Right lobe of liver (tissue), 4 donors: ENCODE measurements around the gene FAM120AOS.

Experiments used
- CTCF ChIP-seq, 4 donors: fragments of 200-600 bp in 3 of 4; fragments of 450-650 bp in 1 of 4; IDR thresholded peaks; one replicate each; pipeline versions ENCODE4 v1.5.1 to v1.8.0; 2016 to 2022; ENCODE audit warnings: antibody characterized with exemption in 4 of 4, mild to moderate bottlenecking in 2 of 4
- POLR2A ChIP-seq: fragments of 450-650 bp; IDR thresholded peaks from one replicate; pipeline ENCODE4 v1.6.1; 2017; ENCODE audit warnings: antibody characterized with exemption, mild to moderate bottlenecking
- donor health status: DM: no; HTN: no; CAD: no.
- donor health status: DM: no; HTN: no; CAD: no.
- donor health status: DM: no; HTN: yes; CAD: no.

GRCh38 chr9:93431539-93432105, 21.8 kb downstream of the FAM120AOS start:
- TF ChIP-seq POLR2A (no peak), CTCF (IDR thresholded peaks at IDR 0.05) (no peak)
